Measurements from ENCODE around the gene TP73.

TP73 gene

DNA sequence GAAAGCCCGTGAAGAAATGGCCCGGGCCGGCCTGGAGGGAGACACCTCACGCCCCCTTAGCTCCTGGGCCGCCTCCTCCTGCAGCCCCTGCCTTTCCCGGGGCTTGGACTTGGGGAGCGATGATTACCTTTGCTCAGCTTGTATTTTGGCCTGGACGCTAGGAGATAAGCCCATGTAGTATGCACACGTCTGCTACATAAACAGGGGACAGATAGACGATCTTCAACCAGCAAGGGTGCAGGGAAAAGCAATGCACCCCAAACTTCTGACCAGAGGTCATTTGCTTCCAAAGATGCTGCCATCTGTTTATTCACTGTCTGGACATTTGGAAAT is 936 bp downstream of the TP73 start:
- no peak for DNase-seq (ENCODE audit: low read depth)

DNA sequence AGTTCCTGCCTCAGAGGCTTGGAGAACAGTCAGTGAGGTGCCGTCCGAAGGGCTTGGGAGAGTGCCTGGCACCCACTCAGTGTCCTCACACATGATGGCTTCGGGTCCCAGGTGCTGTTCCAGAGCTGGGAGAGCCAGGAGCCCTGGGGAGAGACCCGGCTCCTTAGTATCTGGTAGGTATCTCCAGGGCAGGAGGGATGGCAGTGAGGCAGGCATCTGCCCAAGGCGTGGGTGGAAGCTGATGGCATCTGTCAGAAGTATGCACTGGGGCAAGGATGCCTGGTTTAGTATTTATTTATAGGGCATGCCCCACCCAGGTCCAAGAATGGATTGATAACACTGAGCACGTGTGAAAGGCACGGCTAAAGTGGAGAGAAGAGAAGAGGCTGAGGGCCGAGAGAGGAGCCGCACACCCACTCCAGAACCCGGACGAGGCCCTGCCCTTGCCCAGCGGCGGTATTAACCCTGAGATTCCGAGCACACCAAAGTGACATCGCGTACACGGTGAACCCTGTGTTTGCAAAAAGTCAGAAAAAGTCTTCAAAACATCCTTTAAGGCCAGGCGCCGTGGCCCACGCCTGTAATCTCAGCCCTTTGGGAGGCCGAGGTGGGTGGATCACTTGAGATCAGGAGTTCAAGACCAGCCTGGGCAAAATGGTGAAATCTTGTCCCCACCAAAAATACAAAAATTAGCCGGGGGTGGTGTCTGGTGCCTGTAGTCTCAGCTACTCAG is 2.4 kb downstream of the TP73 start:
- DNase-seq (ENCODE audit: low read depth): no peak

DNA sequence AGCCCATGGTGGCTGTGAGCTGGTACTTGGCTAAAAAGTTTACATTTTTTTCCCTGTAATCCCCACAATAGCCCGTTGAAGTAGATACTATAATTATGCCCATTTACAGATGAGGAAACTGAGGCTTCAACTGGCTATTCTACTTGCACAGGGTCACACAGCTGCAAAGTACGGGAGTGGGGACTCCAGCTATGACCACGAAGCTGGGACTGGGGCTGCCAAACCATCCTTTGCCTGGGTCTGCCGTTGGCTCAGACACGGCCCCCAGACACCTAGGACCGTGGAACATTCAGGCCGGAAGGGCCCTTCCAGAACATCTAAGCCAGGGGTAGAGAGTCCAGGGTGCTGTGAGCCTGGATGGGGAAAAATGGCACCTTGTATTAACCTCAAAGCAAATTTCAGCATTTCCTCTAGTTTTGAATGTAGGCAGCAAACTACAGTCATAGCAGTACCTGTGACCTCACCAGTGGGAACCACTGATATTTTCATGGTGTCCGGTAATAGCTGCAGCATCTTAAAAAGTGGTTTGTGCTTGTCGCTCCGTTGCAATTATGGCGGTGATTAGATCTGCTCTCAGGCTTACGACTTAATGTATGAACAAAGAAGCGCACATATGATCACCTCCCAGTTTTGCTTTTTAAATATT is 4.3 kb downstream of the TP73 start:
- no peak for DNase-seq (ENCODE audit: low read depth)

DNA sequence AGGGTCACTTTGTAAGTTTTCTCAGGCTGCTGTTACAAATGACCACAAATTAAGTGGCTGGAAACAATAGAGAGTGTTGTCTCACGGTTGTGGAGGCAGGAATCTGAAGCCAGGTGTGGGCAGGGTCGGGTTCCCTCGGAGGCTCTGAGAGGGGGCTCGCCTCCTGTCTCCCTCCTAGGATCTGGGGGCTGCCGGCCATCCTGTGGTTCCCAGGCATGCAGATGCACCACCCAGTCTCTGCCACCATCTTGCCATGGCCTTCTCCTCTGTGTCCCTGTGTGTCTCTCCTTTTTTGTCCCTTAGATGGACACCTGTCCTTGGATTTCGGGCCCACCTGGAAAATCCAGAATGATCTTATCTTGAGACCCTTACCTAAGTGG is 4.8 kb downstream of the TP73 start:
- DNase-seq (ENCODE audit: low read depth): no peak

DNA sequence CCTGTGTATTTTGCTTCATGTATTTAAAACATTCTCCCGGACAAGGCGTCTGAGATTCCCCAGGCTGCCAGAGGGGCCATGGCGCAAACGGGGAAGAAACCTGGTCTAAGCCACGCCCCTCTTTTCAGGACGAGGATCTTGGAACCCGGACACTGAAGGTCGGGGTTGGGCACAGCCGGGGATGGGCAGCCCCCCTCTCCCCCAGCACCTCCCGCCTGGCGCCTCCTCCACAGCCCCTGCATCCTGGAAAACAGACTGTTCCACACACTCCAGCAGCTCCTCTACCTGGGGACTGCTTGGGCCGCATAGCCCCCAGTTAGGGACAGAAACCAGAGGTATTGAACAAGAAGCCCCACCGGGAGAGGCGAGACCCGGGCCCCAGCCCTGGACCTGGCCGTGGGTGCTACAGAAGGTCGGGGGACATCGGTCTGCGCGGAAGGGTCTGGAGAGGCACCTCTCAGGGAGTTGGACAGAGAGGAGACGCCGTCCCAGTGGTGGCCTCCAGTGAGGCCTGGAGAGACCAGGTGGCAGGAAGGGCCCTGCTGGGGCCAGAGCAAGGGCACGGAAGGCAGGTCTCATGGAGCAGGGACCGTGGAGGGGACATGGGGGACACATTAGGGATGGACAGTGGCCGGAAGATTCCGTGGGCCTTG is 5.4 kb downstream of the TP73 start:
- no peak for DNase-seq (ENCODE audit: low read depth)

DNA sequence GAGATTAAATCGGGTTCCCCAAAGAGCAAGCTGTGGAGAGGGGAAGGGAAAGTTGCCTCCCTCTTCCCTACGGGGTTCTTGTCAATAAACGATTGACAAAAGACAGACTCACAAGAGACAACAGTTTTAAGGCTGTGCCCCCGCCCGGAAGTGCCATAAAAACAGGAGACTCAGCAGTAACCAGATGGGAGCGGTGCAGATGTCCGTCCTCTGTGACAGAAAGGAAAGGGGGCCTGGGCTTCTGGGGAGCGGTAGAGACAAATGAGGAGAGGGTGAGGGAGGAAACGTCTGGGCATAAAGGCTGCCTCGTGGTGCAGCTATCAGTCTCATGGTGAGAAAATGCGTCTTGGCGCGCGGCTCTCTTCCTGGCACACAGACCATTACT is 5.9 kb downstream of the TP73 start:
- no peak for DNase-seq (ENCODE audit: low read depth)

DNA sequence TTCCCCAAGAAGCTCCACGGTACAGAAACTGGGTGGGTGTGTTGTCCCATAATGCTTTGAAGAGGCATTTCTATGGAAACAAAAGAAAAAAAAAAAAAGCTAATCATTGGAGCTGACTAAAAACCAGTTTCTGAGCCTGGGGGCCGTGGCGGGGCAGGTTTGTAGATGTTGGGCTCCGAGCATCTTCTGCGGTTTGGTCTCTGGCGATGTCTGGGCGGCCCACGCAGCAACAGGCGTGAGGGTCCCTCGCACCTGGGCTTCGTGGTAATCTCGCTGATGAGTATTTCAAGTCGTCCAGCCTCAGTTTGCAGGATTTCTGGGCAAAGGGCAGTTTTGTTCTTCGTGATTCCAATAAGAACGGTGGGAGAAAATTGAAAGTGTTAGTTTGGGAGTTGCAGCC is 6.8 kb downstream of the TP73 start:
- DNase-seq (ENCODE audit: low read depth): no peak

DNA sequence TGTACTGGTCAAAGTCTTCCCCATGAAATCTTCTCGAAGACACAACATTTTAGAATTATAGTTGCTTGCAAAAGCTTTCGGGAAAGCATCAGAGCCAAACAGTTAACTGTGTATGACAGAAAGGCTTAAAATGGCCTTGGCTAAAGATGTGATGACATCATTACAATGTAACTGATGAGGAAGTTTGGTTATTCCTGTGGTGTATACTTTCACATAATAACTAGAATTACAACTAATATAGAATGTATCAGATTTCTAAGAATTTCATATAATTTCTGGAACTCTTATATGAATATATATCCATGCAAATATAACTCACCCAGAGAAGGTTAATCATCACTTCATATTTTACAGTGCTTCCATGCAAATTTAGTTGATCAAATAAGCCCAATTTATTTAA is 8.4 kb downstream of the TP73 start:
- DNase-seq (ENCODE audit: low read depth): no peak

DNA sequence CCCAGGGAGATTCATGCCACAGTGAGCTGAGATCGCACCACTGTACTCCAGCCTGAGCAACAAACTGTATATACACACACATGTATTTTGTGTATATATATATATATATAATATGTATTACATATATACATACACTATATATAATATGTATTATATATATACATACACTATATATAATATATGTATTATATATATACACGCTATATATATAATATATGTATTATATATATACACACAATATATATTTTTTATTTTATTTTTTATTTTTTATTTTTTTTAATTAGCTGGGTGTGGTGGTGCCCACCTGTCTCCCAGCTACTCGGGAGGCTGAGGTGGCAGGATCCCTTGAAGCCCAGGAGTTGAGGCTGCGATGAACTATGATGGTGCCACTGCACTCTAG is 9.3 kb downstream of the TP73 start:
- DNase-seq (ENCODE audit: low read depth): no peak

DNA sequence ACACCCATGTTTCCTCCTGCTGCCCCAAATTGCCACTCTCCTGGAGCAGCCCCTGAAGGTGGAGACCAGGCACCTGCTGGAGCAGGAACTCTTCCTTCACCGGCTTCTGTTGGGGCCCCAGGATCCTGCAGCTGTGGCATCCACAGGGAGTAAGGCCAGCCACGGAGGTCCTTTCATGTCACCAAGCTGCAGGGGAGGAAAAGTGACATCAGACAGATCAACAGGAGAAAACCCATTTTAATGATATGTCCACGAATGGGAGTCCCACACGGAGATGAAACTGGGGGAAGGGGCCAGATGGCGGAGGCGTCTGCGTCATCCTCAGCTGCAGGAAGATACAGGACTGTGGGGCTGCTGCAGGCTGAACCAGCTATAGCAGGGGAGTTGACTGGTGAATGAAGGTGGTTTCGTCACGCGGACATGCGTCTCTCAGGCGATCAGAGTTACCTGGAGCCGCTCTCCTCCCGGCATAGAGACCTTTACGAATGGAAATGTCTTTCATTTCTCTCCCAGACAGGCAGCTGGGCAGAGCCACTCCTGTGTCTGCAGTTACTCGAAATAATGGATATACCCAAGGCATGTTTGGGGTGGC is 9.9 kb downstream of the TP73 start:
- DNase-seq (ENCODE audit: low read depth): no peak

DNA sequence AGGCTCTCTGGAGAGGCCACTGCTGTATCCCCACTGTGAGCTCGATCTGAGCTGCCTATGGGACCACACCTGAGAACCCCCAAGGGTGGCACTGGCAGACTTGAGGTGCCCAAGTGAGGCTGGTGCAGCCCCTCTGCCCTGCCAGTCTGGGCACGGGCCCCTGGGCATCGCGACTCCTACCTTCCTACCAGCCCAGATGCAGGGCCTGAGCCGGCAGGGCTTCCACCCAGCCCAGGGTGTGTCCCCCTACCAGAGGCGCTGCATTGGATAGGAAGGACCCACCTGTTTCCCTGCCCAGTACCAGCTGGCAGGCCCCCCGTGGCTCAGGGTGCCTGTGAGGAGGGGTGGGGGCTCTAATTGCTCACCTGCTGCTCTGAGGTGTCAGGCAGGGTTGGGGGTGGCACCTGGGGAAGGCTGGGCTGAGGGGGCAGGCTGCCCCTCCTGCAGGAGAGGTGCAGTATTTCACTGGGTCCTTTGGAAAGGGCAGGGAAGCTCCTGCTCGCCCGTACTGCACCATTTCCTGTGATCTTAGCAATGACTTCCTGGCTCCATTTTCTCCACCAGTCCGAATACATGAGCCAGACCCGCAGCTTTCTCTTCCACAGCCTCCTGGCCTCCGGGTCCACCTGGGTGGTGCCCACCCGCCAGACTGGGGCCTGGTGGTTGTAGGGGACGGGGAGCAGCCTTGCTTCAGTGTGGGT is 11.8 kb downstream of the TP73 start:
- DNase-seq (ENCODE audit: low read depth): no peak

DNA sequence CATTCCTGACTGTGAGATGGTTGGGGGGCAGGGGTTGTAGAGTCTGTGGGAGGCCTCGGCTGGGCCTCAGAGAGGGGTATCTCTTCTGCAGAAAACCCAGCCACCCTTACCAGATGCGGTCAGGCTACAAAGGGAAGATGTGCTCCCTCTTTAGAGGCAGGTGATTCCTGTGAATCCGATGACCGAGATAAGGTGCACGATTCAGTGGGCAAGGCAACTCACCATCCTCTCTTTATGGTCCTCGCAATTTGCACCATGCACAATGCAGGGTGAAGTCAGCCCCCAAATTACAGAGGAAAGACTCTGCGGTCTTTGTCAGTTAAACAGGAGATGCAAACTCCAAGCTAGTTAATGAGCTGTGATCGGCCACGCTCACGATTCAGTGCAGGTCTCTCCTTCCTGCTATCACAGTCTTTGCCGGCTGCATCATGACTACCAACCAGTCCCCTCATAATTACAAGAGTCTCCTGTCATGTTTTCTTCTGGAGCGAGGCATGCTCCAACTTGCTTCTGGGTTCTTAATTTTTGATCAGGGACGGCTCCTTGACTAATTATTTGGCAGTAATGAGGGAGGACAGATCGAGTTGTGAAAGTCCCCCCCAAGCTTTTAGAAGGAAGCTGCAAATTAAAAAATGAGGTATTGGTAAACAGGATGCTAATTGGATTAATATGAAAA is 12.5 kb downstream of the TP73 start:
- no peak for DNase-seq (ENCODE audit: low read depth)

DNA sequence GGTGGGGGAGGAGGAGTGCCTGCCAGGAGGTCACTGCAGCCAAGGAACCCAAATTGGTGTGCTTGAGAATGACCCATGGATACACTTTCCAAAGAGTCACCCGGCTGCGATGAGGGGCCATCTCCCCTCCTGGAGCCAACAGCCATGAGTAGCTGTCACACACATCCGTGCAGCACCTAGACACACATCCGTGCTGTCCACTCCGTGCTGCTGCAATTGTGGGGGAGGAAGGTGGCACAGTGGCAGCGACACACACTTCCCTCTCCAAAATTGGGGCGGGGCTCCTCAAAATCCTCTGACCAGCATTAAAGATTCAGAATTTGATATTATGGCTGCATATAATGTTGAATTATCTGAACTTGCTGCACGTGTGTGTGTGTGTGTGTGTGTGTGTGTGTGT is 15.8 kb downstream of the TP73 start:
- DNase-seq (ENCODE audit: low read depth): no peak

DNA sequence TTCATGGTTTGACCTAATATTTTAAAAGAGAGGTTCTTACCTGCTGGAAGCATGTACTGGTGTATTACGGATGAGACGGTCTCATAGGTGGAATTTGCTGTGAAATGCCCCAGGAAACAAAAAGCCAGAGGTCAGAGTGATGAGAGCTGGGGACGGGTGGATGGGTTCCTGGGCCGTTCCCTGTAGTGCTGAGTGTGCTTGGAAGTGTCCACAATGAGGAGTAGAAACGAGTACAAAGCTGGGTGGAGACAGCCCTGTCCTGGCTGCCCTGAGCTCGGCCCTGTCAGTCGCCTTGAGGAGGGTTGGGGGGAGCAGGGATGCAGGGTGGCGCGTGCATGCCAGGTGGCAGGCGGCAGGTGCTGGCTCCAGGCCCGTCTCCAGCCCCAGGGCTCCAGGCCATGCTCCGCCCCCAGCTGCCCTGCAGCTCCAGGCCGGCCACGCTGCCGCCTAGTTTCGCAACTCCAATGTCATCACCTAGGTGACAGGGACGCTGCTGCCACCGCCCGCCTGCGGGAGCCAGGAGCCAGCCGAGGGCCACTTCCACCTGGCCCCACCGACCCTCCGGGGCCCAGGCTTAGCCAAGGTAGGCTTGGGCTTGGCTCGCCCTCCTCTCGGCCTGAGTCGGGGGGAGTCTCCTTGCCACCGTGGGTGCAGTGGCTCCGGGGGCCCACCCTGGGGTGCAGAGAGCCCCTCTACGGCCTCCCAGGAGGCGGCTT is 16.4 kb downstream of the TP73 start:
- DNase-seq (ENCODE audit: low read depth): no peak

DNA sequence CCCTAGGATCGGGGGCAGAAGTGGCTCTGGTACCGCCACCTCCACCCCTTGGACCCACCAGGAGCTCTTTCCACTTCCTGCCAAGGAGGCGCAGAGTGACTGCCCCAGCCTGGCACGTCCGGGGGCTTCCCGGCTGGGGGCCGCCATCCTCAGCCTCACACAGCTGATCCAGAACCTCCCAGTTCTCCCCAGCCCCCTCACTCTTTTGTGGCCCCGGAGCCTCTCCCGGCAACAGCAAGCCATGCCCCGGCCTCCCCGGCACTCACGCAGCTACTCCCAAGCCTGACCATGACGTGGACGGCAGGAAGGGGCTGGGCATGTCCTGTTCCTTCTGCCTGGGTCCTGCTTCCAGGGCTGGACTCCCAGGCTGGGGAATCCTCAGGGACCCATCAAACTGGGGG is 17.1 kb downstream of the TP73 start:
- no peak for DNase-seq (ENCODE audit: low read depth)

DNA sequence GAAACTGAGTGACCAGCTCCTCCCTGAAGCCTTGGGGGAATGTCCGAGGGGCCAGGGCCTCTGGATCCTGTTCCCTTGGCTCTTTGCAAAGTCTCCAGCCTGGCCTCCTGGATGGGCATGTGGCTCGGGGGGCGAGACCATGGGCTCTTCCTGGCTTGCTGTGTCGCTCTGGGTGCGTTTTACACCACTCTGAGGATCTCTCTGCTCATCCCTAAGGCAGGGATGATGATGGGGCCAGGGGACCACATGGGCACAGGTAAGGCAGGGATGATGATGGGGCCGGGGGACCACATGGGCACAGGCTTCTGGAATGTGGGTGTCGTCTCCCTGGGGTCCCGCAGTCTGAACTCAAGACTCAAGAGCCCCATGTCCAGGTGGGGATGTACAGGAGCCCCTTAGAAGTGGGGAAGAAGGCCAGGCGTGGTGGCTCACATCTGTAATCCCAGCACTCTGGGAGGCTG is 17.7 kb downstream of the TP73 start:
- DNase-seq (ENCODE audit: low read depth): no peak

DNA sequence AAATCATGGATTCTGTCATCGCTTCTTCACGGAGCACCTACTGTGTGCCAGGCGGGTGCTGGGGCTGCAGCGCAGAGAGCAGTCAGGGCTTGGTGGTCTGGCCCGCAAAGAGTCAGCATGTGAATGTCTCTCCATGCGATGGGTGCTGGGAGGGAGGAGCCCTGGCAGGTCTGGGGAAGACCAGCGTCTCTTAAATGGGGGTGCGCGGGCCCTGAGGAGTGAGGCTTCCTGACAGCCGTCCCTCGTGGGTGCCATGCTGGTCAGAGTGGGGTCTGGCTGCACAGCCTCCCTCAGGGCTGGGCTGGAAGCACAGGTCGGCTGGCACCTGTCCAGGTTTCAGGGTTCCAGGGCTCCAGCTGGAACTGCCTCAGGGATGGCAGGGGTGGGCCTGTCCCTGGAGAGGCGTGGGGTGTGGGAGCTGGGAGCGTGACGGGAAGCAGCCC is 18.5 kb downstream of the TP73 start:
- no peak for DNase-seq (ENCODE audit: low read depth)

DNA sequence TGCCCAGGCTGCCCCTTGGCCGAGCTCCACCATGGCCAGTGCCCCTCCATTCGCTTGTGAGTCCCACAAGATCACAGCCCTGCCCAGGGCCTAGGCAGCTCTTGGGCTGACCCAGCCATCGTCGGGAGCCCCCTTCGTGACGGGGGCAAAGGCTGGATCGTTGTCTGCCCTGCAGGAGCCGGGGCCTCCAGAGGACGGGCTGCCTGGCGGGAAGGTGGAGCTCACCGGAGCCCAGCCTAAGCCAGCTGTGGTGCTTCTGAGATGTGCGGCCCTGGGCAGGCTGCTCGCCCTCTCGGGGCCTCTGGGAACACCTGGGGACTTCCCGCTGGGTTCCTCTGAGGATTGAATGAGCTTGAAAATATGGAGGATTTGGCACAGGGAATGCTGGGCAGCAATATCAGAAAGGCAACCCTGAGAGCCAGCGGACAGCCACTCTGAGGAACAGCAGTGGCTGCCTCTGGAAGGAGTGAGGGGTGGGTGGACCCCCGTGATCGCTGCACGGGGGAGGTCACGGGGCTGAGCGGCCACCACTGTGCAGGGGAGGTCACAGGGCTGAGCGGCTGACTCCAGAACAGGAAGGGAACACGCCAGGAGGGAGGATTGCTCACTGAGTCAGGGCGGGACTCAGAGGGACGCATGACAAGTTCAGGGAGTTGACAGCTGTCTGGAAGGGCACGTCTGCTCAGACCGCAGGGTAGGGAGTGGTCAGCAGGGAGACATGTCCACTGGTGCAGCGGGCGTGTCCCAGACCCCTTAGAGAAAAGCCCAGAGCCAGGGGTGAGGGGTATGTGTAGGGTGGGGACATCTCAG is 19.3 kb downstream of the TP73 start:
- DNase-seq (ENCODE audit: low read depth): no peak

DNA sequence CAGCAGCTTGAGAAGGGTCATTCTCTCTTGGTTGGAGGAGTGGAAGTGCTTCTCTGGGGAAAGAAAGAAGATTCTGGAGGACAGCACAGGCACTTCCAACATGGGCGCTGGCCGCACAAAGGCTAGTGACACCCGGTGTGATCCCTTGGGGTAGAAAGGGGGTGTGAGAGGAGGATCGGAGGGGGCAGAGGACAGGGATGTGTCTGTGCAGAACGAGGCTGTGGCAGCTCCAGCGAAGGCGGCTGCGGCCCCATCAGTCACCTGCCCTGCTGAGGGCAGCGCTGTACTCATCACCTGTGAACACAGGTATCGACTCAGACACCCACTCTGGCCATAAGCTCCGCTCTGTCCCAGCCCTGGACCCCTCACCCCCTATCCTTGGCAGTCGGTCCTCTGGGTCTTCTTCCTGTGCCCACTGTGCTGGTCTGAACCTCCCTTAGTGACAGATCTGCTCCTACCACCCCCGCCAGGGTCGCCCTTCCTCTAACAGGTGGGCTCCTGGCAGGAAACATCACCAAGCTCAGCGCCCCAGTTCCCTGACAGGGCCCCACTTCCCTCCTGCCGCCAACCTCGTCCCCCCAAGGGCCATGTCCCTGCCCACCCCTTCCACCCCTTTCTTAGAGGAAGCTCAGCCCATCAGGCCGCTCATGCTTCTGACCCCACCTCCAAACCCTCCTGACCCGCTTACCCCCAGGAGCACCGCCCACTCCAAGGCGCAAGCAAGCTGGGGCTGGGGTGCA is 20.1 kb downstream of the TP73 start:
- no peak for DNase-seq (ENCODE audit: low read depth)

DNA sequence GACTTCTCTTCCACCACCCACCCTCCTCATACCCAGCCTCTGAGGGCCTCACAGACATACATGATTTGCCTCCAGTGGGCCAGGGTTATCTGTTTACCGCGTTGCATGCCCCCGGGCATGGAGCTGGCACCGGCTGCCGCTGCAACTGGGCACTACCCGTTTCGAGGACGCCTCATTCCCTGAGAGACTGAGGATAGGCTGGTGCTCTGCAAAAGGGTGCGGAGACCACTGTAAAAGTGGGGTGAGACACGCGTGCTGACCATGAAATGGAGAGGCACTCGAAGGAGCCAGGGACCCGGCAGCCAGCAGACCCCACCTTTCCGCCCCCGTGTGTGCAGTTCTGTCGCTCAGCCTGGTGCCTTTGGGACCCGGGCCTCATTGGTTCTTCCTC is 20.6 kb downstream of the TP73 start:
- no peak for DNase-seq (ENCODE audit: low read depth)
